NCI-H2196 (cell line): ENCODE results near the gene PUM1.

Source experiments
- DNase-seq: peaks from one replicate; lab custom pipeline; 2025; ENCODE audit not compliant: unreplicated experiment; lab: John Stamatoyannopoulos, UW

Gene PUM1

DNA sequence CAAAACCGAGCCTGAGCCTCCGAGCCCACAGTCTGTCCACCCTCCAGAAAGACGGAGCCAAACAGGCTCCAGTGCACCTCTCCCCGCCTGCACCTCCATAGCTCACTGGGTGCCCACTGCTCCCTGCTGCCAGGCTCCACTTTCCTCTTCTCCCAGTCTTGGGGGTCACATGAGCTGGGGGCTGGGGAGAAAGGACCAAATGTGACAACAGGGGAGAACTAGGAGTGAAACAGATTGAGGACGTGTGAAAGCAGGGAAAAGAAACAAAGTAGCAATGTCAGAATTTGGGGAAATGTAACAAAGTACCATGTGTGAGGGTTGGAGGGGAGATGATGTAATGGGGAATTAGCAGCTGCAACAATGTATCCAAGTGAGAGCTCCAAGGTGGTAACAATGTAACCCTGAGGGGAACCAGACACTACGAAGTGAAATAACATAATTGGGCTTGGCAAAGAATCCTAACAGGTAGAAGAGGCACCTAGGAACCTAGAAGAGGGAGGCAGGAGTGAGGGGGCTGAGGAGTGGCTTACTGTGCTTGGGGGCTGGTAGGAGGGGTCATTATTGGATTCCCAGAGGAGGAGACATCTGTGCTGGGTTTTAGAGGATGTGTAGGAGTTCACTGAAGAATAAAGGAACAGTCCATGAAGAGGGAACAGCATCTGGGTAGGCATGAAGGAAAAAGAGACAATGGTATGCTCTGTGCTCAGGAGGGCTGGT is 169.4 kb downstream of the PUM1 start:
- no peak for DNase-seq

DNA sequence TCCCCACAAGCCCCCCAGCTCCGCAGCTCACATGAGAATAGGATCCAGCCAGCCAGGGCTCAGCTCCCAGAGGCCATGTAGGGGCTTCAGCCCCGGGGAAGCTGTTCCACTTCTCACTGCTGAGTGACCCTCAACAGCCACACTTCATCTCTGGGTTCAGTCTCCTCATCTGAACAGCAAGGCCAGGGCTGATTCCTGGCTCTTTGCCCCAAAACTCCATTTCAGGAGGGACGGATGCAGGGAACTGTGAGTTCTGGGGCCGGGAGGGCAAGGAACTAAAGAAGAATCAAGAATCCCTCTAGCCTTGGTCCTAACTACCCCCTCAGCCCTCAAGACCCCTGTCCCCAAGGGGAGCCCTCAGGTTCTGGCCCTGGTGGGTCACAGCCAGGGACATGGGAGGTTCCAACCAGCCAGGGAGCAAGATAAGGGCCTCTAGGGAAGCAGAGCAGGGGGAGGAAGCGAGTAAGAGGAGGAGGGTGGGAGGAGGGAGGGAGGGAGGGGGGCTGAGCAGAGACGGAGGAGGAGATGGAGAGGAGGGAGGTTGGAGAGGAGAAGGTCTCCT is 170.1 kb downstream of the PUM1 start:
- no peak for DNase-seq

DNA sequence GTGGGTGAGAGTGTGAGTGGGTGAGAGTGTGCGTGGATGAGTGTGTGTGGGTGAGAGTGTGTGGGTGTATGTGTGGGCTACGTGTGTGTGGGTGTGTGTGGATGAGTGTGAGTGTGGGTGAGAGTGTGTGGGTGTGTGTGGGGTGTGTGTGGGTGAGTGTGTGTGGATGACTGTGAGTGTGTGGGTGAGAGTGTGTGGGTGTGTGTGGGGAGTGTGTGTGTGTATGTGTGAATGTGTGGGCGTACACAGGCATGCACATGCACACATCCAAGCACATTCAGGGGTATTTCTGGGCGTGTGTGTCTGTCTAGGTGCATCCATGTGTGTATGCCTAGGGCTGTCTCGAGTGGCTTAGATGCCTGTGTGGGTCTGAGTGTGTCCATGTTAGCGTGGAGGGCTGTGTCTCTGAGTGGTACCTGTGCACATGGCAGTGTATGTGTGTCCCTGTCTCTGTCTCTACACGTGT is 171.0 kb downstream of the PUM1 start:
- no peak for DNase-seq

DNA sequence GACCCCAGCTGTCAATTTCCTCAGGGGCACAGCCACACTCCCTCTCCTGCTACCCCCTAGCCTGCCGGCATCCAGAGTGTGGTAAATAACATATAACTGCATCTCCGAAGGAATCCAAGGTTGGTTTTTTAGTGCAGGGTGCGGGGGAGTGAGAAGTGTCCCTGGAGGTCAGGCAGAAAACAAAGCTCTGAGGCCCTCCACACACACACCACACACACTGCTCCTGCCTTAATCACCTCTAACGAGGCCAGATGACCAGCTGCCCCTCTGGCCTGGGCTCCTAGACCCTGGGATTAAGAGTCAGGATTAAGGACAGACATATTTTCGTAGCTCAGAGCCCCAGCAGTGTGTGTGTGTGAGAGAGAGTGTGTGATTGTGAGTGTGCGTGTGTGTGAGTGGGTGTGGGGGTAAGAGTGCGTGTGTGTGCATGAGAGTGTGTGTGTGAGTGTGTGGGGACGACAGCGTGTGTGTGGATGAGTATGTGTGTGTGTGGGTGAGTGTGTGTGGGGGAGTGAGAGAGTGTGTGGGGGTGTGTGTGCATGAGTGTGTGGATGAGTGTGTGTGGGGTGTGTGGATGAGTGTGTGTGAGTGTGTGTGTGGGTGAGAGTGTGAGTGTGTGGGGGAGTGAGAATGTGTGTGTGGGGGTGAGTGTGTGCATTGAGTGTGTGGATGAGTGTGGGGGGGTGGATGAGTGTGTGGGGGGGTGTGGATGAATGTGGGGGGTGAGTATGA is 171.6 kb downstream of the PUM1 start:
- DNase-seq, result no peak

DNA sequence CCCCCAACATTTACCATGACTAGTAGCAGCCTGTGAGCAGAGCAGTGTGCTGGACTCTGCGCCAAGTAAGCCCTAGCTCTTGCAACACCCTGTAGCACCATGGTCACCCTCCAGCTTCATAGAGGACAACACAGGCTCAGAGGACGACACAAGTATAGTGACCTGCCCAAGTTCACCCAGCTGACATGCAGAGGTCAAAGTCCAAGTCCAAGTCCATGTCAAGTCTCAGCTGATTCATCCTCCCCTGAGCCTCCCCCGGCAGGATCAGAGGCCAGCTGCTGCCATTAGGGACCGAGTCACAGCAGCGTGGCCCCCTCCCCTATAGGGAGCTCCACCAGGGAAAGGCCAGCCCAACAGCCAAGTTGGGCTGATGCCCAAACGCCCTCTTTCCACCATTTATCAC is 172.8 kb downstream of the PUM1 start:
- DNase-seq, result no peak

DNA sequence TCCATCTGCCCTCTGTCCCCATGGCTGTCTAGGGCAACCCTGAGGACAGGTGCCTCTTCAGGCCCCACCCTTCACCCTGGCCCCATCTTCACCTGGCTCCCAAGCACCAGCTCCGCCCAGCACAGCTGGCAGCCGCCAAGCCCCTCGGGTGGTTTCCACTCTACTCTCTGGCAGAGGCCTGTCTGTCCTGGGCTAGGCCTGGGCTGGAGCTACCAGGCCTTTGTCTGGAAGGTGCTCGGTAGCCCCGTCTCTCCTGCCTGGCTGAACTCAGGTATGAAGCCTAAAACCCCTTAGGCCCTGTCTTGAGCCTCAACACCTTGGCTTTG is 174.3 kb downstream of the PUM1 start:
- no peak for DNase-seq

DNA sequence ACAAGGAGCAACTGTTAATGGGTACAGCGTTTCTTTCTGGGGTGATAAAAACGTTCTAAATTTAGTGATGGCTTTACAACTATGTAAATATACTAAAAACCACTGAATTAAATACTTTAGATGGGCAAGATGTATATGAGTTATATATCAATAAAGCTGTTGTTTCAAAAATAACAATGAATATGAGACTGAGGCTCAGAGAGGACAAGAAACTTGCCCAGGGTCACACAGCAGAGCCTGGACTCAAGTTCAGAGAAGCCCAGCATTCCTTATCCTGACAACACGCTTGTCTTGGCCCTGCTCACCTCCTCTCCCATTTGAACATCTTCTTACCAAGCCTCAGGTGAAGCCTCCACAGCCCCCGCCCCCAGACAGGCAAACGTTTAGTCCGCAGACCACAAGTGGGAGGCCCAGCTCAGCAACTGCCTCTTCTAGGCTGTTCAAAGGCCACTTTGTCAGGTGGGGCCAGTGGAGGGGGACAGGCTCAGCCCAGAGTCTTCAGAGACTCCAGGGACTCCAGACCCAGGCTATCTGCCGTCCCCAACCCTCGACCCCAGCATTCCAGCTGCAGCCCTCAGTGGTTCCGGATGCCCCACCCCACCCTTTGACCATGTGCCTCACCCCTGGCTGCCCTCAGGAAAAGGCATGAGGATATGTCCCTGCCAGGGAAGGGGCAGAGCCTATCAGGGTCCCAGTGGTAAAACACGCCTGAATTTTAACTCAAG is 174.9 kb downstream of the PUM1 start:
- no peak for DNase-seq

DNA sequence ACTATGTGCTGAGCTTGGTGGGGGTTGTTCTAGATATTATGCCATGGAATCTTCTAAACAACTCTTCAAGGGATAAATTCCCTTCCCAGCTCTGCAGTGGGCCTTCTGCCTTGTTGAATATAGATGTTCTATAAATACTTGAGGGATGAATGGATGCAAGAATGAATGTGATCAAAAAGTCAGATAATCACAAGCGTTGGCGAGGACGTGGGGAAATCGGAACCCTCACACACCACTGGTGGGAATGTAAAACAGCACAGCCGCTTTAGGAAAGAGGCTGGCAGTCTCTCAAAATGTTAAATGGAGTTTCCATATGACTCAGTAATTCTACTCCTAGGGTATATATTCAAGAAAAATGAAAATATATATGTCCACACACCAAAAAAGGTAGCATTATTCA is 176.0 kb downstream of the PUM1 start:
- DNase-seq, result no peak

DNA sequence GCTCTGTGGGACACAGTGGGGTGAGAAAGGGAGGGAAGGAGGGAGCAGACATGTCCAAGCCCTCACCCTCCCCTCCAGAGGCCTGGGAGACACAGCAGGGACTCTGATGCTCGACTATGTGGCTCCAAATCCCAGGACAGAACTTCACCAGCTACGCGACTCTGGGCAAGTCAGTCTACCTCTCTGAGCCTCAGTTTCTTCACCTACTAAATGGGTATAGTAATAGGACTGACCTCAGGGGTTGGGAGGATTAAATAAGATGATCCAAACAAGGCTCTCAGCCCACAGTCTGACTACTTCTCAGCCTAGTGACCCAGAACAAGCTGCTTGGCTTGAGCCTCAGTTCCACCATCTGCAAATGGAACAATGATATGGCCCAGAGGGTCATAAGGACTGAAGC is 176.5 kb downstream of the PUM1 start:
- no peak for DNase-seq

DNA sequence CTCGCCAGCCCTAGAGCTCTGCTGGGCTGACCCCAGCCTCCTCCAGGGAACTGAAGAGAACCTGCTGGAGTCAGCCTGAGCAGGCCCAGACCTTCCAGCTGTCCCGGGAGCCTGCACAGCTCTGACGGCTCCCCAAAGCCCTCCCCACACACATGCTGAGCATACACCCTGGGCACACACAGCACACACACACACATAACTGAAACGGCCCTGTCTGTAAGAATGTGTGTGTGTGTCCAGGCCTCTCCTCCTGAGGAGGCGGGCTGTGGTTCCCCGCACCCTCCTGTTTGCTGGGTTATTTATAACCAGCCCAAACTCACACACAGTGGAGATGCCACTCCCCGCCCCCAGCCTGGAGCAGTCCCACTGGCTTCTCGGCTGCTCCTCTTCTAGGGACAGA is 177.1 kb downstream of the PUM1 start:
- no peak for DNase-seq

DNA sequence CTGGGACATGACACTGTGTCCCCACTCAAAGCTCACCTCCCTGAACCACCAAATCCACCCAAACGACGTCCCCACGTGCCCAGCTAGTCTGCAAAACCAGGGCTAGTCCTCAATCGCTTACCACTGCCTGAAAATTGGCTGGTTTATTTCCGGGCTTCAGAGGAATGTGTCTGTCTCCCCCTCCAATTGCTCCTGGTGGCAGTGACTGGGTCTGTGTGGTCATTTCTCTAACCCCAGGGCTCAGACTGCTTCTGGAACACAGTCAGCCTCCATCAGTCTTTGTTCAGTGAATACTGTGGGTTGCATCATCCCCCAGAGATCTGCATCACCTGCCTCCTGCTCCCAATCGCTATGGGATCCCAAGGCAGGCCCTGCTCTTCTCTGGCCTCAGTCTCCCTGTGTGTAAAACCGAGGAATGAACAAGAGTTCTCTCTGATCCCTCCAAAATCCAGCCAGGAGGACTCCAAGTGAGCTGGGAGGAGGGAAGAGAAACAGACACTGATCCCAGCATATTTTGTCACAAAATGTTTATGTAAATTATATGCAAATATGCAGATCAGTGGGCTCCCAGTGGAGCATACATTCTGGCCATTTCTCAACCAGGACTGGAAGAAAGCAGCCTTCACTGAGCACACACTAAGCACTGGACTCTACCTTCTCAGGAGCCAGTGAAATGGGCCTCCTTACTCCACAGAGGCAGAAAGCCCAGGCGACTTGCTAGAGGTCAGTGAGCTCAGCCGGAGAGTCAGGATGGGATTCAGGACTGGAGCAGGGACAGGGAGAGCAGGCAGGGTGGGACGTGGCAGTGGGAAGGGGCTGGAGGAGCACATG is 177.8 kb downstream of the PUM1 start:
- no peak for DNase-seq

DNA sequence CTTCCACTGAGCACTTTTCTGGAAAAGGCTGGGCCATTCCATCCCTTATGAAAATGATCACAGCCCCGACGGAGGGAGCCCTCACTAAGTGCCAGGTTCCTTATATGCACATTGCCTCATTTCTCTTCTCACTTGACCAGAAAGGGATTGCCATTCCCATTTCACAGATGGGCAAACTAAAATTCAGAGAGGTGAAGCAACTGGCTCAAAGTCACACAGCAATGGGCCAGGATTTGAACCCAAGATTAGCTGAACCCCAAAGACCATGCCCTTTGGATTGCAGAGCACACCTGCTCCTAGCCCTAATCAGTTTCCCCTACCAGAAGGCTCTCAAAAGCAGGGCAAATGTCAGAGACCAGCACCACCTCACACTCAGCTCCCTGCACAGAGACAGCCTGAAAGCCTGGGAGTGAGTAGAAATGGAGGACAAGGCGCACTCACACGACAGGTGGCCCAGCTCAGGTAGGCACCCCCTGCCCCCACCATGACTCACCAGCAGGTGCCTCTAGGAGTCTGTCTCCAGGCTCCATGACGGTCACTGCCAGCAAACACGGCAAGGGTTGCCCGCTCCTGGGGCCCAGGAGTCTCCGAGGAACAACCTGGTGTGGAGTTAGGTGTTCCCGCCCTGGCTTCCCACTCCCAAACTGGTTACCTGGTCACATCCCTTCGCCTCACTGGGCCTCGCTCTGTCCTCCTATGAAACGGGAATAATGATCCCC is 178.6 kb downstream of the PUM1 start:
- DNase-seq, result peak; percentile 38

DNA sequence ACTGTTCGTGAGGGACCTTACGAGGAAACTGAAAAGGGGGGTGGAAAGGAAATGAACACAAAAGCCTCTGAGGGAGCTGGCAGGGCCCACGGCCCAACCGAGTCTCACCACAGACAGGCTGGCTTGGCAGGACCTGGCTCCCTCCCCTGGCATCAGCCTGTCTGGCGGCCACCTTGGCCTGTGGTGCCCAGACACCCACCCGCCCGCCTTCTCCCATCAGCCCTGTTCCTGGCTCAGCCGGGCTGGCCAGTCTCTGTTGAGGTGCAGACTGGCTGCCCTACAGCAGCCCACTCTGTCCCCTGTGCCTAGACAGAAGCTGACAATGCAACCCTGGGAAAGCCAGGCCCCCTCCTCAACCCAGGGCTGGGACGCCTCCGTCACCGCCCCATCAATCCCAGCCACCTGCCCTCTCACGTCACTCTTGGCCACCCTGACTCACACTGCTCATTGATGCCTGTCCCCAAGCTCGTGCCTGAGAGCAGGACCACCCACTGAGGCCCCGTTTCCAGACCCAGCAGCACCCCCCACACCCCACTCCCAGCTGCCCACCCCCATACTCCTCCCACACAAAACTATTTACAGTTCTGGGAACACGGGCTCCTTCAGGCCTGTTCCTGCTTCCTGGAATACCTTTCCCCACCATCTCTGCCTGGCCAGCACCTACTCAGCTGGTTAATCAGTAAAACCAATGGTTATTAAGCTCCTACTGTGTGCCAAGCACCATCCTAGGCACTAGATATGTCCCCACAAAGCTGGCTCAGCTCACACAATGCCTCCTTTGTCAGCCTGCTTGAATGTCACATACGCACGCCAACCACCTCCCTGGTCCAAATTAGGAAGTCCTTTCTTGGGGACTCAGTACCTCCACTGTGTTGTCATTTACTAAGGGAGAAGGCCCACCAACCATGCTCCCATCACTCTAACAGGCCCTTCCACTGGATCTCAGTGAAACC is 179.7 kb downstream of the PUM1 start:
- no peak for DNase-seq

DNA sequence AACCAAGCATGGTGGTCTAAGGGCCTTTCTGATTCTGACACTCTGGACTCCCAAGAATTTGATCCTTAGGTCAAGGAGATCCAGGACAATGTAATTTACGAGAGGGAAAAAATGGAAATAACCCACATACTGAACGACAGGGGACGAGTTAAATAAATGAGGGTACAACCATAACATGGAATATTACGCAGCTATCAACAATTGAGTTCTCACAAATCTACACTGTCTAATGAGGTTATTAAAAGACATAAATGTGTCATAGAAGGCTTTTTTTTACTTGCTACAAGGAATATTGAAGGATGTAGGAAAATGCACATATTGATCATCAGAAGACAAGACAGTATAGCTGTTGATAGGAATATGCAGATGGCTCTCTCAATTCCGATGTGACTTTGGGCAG is 180.8 kb downstream of the PUM1 start:
- no peak for DNase-seq

DNA sequence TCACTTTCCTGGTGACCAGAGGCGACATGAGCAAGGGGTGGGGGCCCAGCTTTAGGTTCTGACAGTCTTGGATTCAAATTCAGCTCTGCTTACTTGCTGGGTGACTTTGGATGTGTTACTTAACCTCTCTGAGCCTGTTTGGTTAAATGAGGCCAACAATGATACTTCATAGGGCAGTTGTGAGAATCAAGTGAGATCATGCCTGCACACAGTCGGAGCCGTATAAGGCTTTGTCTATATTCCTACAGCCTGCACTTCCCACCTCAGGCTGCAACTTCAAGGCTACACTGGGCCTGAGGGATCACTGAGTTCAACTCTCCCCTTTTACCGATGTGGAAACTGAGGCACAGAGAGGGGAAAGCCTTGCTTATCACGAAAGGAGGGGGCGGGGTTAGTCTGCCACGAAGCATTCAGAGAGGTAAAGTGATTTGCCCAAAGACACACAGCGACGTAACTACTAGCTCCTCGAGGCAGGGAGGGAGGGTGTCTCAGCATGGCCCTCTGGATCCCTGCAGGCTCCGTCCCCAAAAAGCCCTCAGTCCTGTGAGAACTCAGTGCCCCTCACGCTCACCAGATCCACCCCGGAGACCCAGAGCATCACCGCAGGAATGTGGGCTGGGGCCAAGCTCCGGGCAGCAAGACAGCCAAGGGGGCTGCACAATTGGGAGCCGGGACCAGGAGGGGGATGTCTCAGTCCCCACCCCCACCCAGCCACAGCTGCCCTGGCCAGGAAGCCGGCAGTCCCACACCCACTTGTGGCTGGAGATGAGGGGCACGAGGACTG is 181.9 kb downstream of the PUM1 start:
- no peak for DNase-seq

DNA sequence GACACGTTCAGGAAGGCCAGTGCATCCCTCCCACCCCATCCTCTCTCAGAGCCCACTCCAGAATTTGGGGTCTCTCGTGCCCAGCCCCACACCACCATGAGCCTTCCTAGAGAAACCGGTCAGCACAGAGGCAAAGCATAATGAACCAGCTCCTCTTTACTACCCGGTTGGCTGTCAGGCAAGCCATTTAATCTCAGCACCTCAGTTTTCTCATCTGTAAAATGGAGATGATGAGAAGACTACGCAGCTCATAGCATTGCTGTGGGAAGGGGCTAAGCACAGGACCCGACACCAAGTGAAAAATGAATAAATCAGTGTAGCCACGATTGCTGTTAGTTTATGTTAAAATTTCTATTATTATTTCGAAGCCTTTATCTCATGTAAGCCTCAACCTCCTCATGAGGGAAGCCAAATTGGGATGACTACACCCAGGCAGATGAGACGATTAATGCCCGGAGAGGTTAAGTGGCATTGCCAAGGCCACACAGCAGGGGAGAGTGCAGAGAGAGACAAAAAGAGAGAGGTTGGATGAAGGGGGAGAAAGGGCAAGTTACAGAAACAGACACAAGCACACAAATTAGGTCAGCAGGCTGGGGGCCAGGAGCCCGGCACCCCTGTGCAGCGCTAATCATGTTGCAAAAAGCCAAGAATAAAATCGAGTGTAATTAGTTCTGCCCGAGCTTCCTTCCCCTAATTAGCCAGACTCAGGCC is 182.7 kb downstream of the PUM1 start:
- no peak for DNase-seq
